HG02885 (cell line): Measurements from ENCODE around the gene MGMT.

Source experiments
- ATAC-seq: cut with Tn5 transposase; IDR thresholded peaks from one replicate; pipeline ENCODE4 v1.9.1; 2021; ENCODE audit warnings: mild to moderate bottlenecking; ENCODE audit not compliant: unreplicated experiment, poor library complexity

The MGMT gene

GRCh38 chr10:129808092-129808983 lies 341.3 kb downstream of the MGMT start:
- no peak for ATAC-seq

GRCh38 chr10:129809431-129809830 lies 342.4 kb downstream of the MGMT start:
- ATAC-seq = no peak

GRCh38 chr10:129809841-129810240 lies 342.8 kb downstream of the MGMT start:
- ATAC-seq = no peak

- no peak for ATAC-seq
Observed at GRCh38 chr10:129811208-129811607, 344.2 kb downstream of the MGMT start.

GRCh38 chr10:129812398-129812797 lies 345.4 kb downstream of the MGMT start:
- no peak for ATAC-seq

- ATAC-seq = no peak
Observed at GRCh38 chr10:129814681-129815646, 347.9 kb downstream of the MGMT start.

- ATAC-seq = no peak
Observed at GRCh38 chr10:129815898-129816655, 349.0 kb downstream of the MGMT start.

- ATAC-seq = no peak
Observed at GRCh38 chr10:129816656-129817045, 349.6 kb downstream of the MGMT start.
